ENCODE results near the gene ALG1.

Gene ALG1

GRCh38 chr16:5033256-5034166 is 38.1 kb upstream of the ALG1 start, which contains the start of gene NAGPA:
Gene NAGPA (minus strand): TSS chr16:5033935. CDS start chr16:5033914, 21 bp downstream.
- Histone ChIP-seq H3K36me3 (no peaks in the 10 kb centered on the region), H3K4me1 (no peaks in the 10 kb centered on the region; the same call in 1 of the 2 replicates), H3K27me3 (peaks cover 12% of the 10 kb centered on the region), H3K9me3 (no peaks in the 10 kb centered on the region), H3K4me3 (ENCODE audit: low read depth, low read length) (peak within 1 kb of the TSS; percentile 80)
- peak; percentile 89 for DNase-seq
- TF ChIP-seq CTCF (IDR thresholded peaks at IDR 0.05; ENCODE audit: low read depth, low read length) = no peak

- H3K27me3 ChIP-seq = peaks cover 19% of the 10 kb centered on the region
- H3K4me1 ChIP-seq = no peaks in the 10 kb centered on the region; the same call in 1 of the 2 replicates
- DNase-seq = no peak
- H3K36me3 ChIP-seq = no peaks in the 10 kb centered on the region
- no peaks in the 10 kb centered on the region for H3K9me3 ChIP-seq
- H3K4me3 ChIP-seq (ENCODE audit: low read depth, low read length) = peak overlapping the region; percentile 80
- no peak for TF ChIP-seq CTCF (IDR thresholded peaks at IDR 0.05; ENCODE audit: low read depth, low read length)
Observed at GRCh38 chr16:5034167-5034523, 37.5 kb upstream of the ALG1 start.

GRCh38 chr16:5035909-5036227 is 35.8 kb upstream of the ALG1 start:
- H3K4me3 ChIP-seq (ENCODE audit: low read depth, low read length) = no peak overlapping the region
- H3K9me3 ChIP-seq = no peaks in the 10 kb centered on the region
- no peak for DNase-seq
- no peak for TF ChIP-seq CTCF (IDR thresholded peaks at IDR 0.05; ENCODE audit: low read depth, low read length)
- no peaks in the 10 kb centered on the region for H3K36me3 ChIP-seq
- H3K4me1 ChIP-seq = no peaks in the 10 kb centered on the region; the same call in 1 of the 2 replicates
- H3K27me3 ChIP-seq = peaks cover 33% of the 10 kb centered on the region

- Histone ChIP-seq H3K9me3 (no peaks in the 10 kb centered on the region), H3K4me3 (ENCODE audit: low read depth, low read length) (no peak overlapping the region), H3K4me1 (no peaks in the 10 kb centered on the region; the same call in 1 of the 2 replicates), H3K27me3 (peaks cover 40% of the 10 kb centered on the region), H3K36me3 (no peaks in the 10 kb centered on the region)
- no peak for DNase-seq
- no peak for TF ChIP-seq CTCF (IDR thresholded peaks at IDR 0.05; ENCODE audit: low read depth, low read length)
Observed at GRCh38 chr16:5036228-5037156, 35.2 kb upstream of the ALG1 start.

GRCh38 chr16:5040451-5040850 is 31.2 kb upstream of the ALG1 start:
- no peaks in the 10 kb centered on the region for H3K9me3 ChIP-seq
- no peak for DNase-seq
- no peaks in the 10 kb centered on the region for H3K4me1 ChIP-seq
- TF ChIP-seq CTCF (IDR thresholded peaks at IDR 0.05; ENCODE audit: low read depth, low read length) = no peak
- H3K36me3 ChIP-seq = no peaks in the 10 kb centered on the region
- no peak overlapping the region for H3K4me3 ChIP-seq (ENCODE audit: low read depth, low read length)
- peaks cover 66% of the 10 kb centered on the region for H3K27me3 ChIP-seq
